ENCODE data around the gene C9orf153. TPM values are rescaled to one million over a fixed set of nuclear protein-coding genes. Genes with fewer than 3 reads are reported as not detected.

C9orf153 gene
- total RNA-seq, 1 donor from 2014 or later: 0.38 TPM

DNA sequence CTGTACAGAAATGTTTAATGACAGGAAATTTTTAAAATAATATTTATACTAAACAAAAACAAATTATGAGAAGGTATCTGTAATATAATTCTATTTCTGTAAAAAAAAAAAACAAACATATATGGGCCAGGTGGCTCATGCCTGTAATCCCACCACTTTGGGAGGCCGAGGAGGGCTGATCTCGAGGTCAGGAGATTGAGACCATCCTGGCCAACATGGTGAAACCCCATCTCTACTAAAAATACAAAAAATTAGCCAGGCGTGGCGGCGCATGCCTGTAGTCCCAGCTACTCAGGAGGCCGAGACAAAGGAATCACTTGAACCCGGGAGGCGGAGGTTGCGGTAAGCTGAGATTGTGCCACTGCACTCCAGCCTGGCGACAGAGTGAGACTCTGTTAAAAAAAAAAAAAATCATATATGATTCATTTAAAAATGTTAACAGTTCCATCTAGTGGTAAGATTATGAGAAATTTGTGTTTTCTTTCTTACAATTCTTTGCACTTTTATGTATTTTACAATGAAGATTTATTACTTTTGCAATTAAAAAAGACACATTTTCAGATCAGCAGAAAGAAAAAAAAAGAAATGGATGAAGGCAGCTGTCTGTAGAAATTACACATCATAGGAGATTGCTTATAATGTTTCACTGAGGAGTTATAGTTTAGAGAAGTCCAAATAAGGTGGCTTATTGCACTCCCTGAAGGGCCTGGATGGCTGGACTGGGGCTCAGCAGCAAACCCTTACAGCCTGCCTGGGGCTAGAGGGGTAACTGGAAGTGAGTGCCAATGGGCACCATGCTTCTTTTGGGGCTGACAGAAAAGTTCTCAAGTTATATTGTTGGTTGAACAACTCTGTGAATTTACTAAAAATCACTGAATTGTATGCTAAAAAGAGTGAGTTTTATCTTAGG is 20.3 kb downstream of the C9orf153 start:
- no peak for DNase-seq
- Histone ChIP-seq H3K27ac (replicated peaks) (no peak overlapping the region), H3K27me3 (ENCODE audit: low read depth) (no peaks in the 10 kb centered on the region), H3K36me3 (no peaks in the 10 kb centered on the region), H3K4me3 (no peak overlapping the region), H3K4me1 (peaks cover 9% of the 10 kb centered on the region), H3K9me3 (replicated peaks) (no peaks in the 10 kb centered on the region)
- TF ChIP-seq, protein P1, sequence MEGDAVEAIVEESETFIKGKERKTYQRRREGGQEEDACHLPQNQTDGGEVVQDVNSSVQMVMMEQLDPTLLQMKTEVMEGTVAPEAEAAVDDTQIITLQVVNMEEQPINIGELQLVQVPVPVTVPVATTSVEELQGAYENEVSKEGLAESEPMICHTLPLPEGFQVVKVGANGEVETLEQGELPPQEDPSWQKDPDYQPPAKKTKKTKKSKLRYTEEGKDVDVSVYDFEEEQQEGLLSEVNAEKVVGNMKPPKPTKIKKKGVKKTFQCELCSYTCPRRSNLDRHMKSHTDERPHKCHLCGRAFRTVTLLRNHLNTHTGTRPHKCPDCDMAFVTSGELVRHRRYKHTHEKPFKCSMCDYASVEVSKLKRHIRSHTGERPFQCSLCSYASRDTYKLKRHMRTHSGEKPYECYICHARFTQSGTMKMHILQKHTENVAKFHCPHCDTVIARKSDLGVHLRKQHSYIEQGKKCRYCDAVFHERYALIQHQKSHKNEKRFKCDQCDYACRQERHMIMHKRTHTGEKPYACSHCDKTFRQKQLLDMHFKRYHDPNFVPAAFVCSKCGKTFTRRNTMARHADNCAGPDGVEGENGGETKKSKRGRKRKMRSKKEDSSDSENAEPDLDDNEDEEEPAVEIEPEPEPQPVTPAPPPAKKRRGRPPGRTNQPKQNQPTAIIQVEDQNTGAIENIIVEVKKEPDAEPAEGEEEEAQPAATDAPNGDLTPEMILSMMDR (IDR thresholded peaks at IDR 0.05; ENCODE audit: borderline replicate concordance): no peak
- intact Hi-C loops (cut with micrococcal nuclease): no loop called here

DNA sequence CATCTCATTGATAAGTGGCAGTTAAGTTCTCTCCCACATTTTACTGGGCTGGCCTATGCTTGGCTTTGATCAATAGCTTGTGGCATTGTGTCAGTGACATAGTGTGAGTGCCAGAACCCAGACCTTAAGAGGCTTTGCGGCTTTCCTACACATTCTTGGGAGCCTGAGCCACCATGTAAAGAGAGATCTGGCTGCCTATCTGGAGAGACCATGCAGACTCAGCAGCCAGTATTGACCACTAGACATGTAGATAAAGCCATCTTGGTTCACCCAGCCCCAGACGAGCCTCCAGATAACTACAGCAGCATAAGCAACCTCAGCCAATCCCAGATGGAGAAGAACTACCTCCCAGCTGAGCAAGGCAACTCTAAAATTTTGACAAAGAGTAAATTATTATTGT is 28.6 kb downstream of the C9orf153 start:
- no peaks in the 10 kb centered on the region for H3K4me1 ChIP-seq
- no peaks in the 10 kb centered on the region for H3K27me3 ChIP-seq (ENCODE audit: low read depth)
- H3K4me3 ChIP-seq: no peak overlapping the region
- intact Hi-C loops (cut with micrococcal nuclease): no loop called here
- peaks cover 12% of the 10 kb centered on the region for H3K36me3 ChIP-seq
- no peaks in the 10 kb centered on the region for H3K9me3 ChIP-seq (replicated peaks)
- DNase-seq: no peak
- TF ChIP-seq, protein P1 (IDR thresholded peaks at IDR 0.05; ENCODE audit: borderline replicate concordance): no peak
- no peak overlapping the region for H3K27ac ChIP-seq (replicated peaks)

DNA sequence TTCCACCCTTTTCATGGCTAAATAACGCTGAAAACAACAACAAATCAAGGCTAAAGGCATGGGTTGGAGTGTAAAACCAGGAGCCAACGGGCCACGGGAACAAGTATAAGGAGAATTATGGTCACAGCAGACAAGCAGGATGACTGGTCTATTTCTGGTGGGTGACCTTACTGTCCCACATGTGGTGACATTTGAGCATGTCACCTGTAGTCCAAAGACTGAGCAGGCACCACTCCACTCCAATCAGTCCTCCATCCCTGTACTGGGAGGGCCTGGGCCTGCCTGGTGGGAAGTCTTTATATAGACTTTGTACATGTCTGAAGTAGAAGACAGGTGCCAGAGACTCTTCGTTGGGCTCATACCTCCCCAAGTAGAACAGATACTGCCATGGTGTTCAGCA is 36.8 kb downstream of the C9orf153 start:
- Histone ChIP-seq H3K9me3 (replicated peaks) (no peaks in the 10 kb centered on the region), H3K4me1 (no peaks in the 10 kb centered on the region), H3K36me3 (peaks cover 4% of the 10 kb centered on the region), H3K27ac (replicated peaks) (no peak overlapping the region), H3K4me3 (no peak overlapping the region), H3K27me3 (ENCODE audit: low read depth) (no peaks in the 10 kb centered on the region)
- TF ChIP-seq, protein P1 (IDR thresholded peaks at IDR 0.05; ENCODE audit: borderline replicate concordance): no peak
- intact Hi-C loops (cut with micrococcal nuclease): no loop called here
- no peak for DNase-seq

DNA sequence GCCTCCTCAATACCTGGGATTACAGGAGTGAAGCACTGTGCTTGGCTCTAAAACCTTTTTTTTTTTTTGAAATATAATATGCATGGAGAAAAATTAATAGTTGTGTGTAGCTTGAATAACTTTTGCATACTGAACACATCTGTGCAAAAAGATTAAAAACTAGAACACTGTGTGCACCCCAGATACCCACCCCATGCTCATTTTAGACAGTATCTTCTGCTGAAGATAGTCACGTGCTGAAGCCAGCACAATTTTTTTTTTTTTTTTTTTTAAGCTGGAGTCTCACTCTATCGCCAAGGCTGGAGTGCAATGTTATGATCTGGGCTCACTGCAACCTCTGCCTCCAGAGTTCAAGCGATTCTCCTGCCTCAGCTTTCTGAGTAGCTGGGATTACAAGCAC is 39.9 kb downstream of the C9orf153 start:
- no peak for DNase-seq
- no peak overlapping the region for H3K27ac ChIP-seq (replicated peaks)
- TF ChIP-seq, protein P1 (IDR thresholded peaks at IDR 0.05; ENCODE audit: borderline replicate concordance): no peak

DNA sequence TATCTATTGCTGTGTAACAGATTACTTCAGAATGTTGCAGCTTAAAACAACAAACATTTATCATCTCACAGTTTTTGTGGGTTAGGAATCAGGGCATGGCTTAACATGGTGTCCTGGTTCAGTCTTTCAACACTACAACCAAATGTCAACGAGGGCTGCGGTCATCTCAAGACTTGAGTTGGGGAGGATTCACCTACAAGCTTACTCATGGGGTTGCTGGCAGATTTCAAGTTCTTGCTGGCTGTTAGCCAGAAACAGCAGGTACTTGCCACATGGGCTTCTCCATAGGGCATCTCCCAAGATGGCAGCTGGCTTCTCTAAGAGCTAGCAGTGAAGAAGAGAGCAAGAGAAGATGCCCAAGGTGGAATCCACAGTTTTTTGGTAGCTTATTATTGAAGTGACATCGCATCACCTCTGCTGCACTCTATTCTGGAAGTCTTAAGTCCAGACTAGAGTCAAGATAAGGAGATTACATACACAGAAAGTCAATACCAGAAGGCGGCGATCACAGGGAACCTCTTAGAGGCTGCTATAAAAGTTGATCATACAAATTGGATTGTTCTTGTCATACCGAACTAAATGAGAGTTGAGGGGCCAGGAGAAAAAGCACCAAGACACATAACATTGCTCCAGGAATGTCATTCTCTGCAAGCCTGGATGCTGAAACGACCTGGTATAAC is 42.2 kb downstream of the C9orf153 start:
- no peaks in the 10 kb centered on the region for H3K9me3 ChIP-seq (replicated peaks)
- no peaks in the 10 kb centered on the region for H3K36me3 ChIP-seq
- no peak overlapping the region for H3K4me3 ChIP-seq
- no peak overlapping the region for H3K27ac ChIP-seq (replicated peaks)
- TF ChIP-seq, protein P1 (IDR thresholded peaks at IDR 0.05; ENCODE audit: borderline replicate concordance): no peak
- H3K27me3 ChIP-seq (ENCODE audit: low read depth): no peaks in the 10 kb centered on the region
- H3K4me1 ChIP-seq: no peaks in the 10 kb centered on the region
- no peak for DNase-seq
- intact Hi-C loops (cut with micrococcal nuclease): no loop called here

More for the DNA sequence above, 39.9 kb downstream of the C9orf153 start:
- H3K4me1 ChIP-seq: no peaks in the 10 kb centered on the region
- no peaks in the 10 kb centered on the region for H3K9me3 ChIP-seq (replicated peaks)
- H3K4me3 ChIP-seq: no peak overlapping the region
- intact Hi-C loops (cut with micrococcal nuclease): no loop called here
- no peaks in the 10 kb centered on the region for H3K27me3 ChIP-seq (ENCODE audit: low read depth)
- H3K36me3 ChIP-seq: no peaks in the 10 kb centered on the region
